ENCODE results near the gene RTL1.

Gene RTL1

GRCh38 chr14:100837805-100838350 is 65.6 kb downstream of the RTL1 start:
- H3K4me3 ChIP-seq, result no peak overlapping the region
- intact Hi-C loops (cut with DNase I; ENCODE audit: low total_unique reads), result no loop called here
- H3K27ac ChIP-seq, result no peak overlapping the region
- H3K36me3 ChIP-seq, result no peaks in the 10 kb centered on the region
- H3K9me3 ChIP-seq, result no peaks in the 10 kb centered on the region
- no peak for DNase-seq
- H3K27me3 ChIP-seq, result peaks cover 0 to 22% of the 10 kb centered on the region in 2 donors
- no peak for TF ChIP-seq CTCF (IDR thresholded peaks at IDR 0.05)
- H3K4me1 ChIP-seq, result no peaks in the 10 kb centered on the region

DNA sequence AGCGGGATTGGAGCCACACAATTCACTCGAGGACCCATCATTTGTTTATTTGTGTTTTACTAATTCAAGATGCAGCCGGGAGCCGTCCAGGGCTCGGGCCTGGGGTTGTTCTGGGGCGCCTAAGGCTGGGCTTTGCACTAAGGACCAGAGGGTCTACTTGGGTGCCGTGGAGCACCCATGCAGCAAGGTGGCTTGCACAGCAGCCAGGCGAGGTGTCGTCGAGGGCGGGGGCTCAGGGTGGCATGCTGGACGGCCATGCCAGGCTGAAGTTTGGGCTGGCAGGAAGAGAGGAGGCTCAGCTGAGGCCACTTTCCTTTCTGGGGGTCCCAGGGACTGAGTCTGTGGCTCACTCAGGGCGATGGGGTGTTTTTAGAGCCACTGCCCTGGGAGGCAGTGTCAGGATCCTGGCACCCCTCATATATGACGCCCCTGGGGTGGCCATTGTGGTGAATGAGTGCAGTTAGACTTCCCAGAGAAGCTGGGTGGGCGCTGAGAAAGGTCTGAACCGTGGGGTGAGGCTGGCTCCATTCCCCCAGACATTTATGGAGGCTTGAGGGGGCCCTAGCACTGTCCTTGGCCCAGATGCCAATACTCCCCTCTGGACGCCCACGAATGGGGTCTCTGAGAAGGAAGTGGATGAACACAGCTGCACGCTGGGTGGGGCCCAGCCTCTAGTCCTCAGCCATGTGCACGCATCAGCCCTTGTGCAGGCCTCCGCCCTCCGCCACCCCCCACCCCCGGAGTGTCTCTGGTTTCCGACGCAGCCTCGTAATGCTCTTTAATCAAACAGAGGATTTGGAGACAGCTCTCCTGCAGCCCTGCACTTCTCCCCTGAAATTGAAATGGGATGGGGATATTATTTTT is 66.3 kb downstream of the RTL1 start:
- Histone ChIP-seq H3K27ac (no peak overlapping the region), H3K36me3 (no peaks in the 10 kb centered on the region), H3K4me3 (no peak overlapping the region), H3K9me3 (no peaks in the 10 kb centered on the region), H3K4me1 (no peaks in the 10 kb centered on the region), H3K27me3 (peaks cover 0 to 22% of the 10 kb centered on the region in 2 donors)
- intact Hi-C loops (cut with DNase I; ENCODE audit: low total_unique reads), result no loop called here
- no peak for DNase-seq
- no peak for TF ChIP-seq CTCF (IDR thresholded peaks at IDR 0.05)

- H3K4me3 ChIP-seq, result no peak overlapping the region
- TF ChIP-seq CTCF (IDR thresholded peaks at IDR 0.05), result no peak
- no peak overlapping the region for H3K27ac ChIP-seq
- H3K27me3 ChIP-seq, result peaks cover 0 to 22% of the 10 kb centered on the region in 2 donors
- no peaks in the 10 kb centered on the region for H3K4me1 ChIP-seq
- DNase-seq, result no peak
- intact Hi-C loops (cut with DNase I; ENCODE audit: low total_unique reads), result no loop called here
- no peaks in the 10 kb centered on the region for H3K36me3 ChIP-seq
- H3K9me3 ChIP-seq, result no peaks in the 10 kb centered on the region
Observed at GRCh38 chr14:100836311-100836805, 67.2 kb downstream of the RTL1 start.

DNA sequence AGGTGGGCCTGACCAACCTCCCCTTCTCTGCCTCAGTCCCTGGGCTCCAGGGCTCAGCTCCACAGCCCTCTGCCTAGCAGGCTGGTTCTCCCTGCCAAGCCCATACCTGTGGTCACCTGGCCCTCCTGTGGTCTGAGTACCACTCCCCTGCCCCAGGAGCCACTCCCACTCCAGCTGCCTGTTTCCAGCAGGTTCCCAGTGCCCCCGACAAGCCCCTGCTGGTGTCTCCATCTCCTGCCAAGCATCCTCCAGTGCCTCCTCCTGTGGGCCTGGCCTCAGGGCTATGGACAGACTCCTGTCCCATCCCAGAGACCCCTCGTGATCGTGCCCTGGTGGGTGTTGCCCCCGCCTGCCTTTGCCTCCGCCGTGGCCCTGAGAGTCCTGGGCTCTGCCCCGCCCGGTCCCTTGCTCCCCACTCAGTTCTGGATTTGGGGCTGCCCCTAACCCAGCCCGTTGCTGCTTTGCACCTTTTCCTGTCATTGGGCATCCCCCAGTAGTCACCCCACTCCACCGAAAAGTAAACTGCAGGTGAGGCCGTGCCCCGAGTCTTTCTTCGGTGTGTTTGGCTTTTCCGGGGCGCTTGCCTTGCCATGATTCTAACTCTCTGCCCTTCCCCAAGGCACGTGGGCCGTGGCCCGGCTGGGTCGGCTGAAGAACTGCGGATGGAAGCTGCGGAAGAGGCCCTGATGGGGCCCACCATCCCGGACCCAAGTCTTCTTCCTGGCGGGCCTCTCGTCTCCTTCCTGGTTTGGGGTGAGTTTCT is 67.8 kb downstream of the RTL1 start:
- Histone ChIP-seq H3K27me3 (peaks cover 0 to 22% of the 10 kb centered on the region in 2 donors), H3K36me3 (no peaks in the 10 kb centered on the region), H3K4me3 (no peak overlapping the region), H3K9me3 (no peaks in the 10 kb centered on the region), H3K27ac (no peak overlapping the region), H3K4me1 (no peaks in the 10 kb centered on the region)
- intact Hi-C loops (cut with DNase I; ENCODE audit: low total_unique reads), result no loop called here
- no peak for TF ChIP-seq CTCF (IDR thresholded peaks at IDR 0.05)
- no peak for DNase-seq

- H3K36me3 ChIP-seq, result no peaks in the 10 kb centered on the region
- H3K4me3 ChIP-seq, result no peak overlapping the region
- no peak overlapping the region for H3K27ac ChIP-seq
- no peak for DNase-seq
- no peaks in the 10 kb centered on the region for H3K9me3 ChIP-seq
- H3K27me3 ChIP-seq, result peaks cover 0 to 22% of the 10 kb centered on the region in 2 donors
- no peak for TF ChIP-seq CTCF (IDR thresholded peaks at IDR 0.05)
- no peaks in the 10 kb centered on the region for H3K4me1 ChIP-seq
- intact Hi-C loops (cut with DNase I; ENCODE audit: low total_unique reads), result no loop called here
Observed at GRCh38 chr14:100834794-100835547, 68.6 kb downstream of the RTL1 start.
